HG03175 (cell line): ENCODE measurements around the gene MID1.

Experiments
- ATAC-seq: cut with Tn5 transposase; IDR thresholded peaks from one replicate; pipeline ENCODE4 v1.9.1; 2021; ENCODE audit warnings: mild to moderate bottlenecking, moderate library complexity; ENCODE audit not compliant: unreplicated experiment

The MID1 gene

GRCh38 chrX:10450229-10450958 lies 170.0 kb downstream of the MID1 start:
- ATAC-seq = no peak

DNA sequence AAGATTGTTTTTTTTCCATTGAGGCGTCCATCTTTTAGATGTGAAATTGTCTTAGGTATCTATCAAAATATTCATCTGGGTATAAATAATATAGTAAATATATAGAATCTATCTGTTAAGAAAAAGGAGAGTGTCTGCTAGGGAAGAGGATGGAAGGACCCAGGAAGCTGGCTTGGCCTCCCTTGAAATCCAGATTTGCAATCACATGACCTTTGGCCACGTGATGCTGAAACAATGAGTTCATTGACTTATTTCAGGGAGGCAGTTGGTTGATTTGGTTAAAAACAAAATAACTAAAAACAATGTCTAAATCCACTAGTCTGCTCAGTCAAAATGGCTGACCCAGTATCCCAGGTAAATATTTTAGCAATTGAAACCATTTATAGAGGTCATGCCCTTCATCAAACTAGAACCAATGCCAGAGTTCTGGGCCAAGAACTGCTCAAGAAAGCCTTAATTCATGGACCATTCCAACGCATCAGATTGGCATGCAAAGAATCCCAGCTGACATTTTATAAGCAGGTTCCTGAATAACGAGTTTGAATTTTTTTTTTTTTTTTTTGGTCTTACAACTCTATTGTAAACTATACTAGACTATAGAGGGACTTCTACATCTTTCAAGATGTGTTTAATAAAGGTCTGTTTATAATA lies 172.7 kb downstream of the MID1 start:
- no peak for ATAC-seq

GRCh38 chrX:10444204-10444603 lies 176.2 kb downstream of the MID1 start:
- ATAC-seq = no peak

GRCh38 chrX:10441464-10441863 lies 178.9 kb downstream of the MID1 start:
- no peak for ATAC-seq

- ATAC-seq = no peak
Observed at GRCh38 chrX:10433296-10433965, 187.0 kb downstream of the MID1 start.

DNA sequence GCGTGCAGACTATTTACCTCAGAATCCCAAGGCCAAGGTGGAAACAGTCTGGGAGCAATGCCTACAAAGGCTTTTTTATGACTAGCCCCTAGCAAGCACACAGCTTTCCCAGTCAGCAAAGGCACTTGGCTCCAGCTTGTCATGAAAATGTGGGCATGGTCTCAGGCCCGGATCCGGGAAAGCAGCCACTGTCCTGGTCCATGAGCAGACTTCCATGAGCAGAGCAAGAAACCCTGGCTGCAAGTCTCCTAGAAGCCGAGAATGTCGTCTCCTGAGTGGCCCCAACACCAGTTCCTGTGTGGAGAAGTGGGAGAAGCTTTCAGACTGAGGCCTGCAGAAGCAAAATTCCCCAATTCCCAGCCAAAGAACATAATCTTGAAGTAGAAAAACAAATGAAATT lies 190.5 kb downstream of the MID1 start:
- ATAC-seq = no peak

DNA sequence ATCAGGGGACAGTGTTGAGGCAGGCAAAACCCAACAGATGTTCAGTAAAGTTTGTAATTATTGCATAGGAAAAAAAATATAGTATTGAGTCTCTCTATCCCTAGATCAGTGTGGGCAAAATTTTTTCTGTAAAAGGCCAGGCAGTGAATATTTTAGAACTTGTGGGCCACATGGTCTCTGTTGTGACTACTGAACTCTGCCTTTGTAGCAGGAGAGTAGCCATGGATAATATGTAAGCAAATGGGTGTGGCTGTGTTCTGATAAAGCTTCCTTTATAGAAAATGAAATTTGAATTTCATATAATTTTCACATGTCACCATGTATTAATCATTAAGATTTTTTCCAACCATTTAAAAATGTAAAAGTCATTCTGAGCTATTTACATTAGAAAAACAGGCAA lies 193.1 kb downstream of the MID1 start:
- ATAC-seq = no peak

DNA sequence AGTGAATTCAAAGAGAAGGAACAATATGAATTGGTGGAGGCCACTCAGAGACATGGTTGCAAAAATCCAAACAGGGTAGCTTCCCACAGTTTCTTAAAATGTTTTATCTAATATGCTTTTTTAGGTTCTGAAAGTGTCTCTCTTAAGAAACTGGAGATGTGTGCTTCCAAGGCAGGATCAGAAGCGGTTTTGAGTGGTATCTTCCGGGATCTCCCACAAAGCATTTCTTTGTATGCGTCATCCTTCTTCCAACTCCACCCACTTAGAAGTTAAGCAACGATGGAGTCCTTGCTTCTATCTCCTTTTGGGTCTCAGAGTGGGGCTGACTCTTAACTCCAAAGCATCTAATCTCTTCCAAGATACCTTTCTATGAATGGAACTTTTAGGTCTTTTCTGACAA lies 196.7 kb downstream of the MID1 start:
- ATAC-seq = no peak

- ATAC-seq = no peak
Observed at GRCh38 chrX:10420134-10420533, 200.3 kb downstream of the MID1 start.

DNA sequence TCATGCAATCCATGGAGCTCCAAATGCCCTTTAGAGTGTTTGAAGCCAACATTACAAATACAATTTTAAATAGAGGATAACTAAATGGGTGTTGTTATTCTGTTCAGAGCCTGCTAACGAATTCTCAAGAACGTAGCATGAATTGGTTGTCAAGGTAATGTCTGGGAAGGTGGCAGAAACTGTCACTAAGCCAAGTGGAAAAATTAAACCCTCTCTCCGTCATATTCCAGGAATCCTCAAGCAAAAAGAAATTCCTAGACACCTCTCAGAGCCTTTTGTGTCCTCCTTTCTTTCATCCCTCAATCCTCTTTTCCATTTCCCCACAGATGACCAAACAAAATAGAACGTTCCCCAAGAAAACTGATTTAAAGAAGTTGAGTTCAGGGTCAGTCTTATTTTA lies 204.0 kb downstream of the MID1 start:
- no peak for ATAC-seq

- ATAC-seq = no peak
Observed at GRCh38 chrX:10415306-10416001, 204.9 kb downstream of the MID1 start.

DNA sequence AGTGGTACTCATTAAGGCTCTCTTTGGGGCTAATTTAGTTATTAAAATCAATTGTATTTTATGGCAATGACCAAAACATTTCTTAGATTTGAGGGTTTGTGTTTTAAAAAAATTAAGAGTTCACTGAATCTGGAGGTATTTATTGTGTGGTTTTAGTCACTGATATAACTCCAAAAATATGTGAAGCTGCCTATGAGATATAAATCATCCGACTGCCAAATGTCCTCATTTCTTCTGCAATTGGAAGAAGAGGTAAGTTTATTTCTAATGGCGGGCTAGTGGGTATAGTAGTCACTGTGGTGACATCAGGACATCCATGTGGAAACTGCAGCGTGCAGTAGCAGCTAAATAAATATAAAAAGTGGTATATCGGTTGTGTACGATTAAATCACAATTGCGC lies 205.5 kb downstream of the MID1 start:
- no peak for ATAC-seq

DNA sequence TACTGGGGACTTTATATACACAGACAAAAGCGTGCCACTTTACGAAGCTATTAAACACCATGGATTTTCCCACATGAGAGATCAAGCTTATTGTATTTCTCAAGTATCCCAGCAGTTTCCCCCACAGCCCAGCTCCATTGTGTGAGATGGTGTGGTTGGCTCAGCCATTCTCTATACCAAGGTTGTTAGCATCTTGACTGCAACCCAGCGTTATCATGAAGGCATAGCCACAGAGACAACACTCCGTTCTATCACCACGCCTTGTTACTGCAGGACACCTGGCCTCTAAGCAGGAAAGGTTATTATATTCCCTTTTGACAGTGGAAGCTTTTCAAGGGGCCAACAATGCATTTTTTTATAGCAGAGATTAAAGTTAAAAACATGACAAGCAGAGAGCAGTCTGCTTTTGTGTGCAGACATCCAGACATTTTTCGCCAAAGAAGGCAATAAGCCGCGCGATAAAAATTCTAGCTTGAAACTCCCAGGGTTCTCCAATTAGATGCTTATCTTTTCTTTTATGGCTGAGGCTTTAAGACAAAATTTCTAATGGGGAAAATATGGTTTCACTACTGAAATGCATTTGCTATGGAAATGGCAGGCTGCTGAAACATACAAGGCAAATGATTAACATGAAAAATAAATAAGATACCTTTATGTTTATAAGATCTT lies 206.1 kb downstream of the MID1 start:
- no peak for ATAC-seq

GRCh38 chrX:10404436-10404835 lies 215.9 kb downstream of the MID1 start:
- ATAC-seq = no peak

DNA sequence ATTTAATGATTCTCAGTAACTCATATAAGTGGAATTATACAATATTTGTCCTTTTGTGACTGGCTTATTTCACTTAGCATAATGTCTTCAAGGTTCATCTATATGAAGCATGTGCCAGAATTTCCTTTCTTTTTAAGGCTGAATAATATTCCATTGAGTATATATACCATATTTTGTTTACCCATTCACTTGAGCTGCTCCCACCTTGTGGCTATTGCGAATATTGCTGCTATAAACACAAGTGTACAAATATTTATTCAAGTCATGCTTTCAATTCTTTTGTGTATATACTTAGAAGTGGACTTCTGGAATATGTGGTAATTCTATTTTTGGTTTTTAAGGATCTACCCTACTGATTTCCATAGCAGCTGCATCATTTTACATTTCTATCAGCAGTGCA lies 219.1 kb downstream of the MID1 start:
- ATAC-seq = no peak

GRCh38 chrX:10399043-10399741 lies 221.2 kb downstream of the MID1 start:
- no peak for ATAC-seq

- ATAC-seq = no peak
Observed at GRCh38 chrX:10398215-10398614, 222.2 kb downstream of the MID1 start.

DNA sequence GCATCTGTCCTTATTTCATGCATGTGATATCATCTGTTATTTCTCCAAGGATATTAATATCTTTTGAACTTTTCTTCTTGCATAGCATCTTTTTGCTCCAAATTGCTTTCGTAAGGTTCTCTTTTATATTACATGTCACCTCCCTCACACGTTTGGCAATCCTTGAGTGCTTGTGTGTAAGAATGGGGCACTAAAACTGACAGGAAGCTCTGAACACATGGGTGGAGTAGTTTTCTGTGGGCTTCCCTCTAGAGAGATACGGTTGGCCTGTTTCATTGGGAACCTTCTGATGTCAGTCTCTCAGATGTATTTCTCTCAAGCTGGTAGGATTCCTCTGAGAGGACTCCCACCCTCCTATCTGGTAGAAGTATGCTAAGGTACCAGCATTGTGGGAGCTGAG lies 223.0 kb downstream of the MID1 start:
- ATAC-seq = no peak

DNA sequence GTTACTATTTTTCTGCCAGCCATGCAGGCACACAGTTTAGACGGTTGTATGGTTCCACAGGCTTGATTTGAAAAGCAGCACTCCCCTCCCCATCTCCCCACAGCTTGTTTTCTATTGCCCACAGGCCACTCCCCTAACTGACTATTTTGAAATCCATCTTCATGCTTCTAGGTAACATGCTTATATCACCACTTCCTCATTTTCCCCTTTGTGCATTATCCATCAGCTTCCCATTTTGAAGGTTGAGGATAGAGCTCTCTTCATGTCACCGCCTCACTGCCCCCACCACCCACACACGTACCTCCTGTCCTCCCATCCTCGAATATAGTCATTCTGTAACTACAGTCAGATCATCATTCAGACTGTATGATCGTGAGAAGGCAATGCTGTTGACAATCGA lies 224.7 kb downstream of the MID1 start:
- ATAC-seq = no peak
